ENCODE results near the gene GALNT17. TPM values are rescaled to one million over a fixed set of nuclear protein-coding genes. Genes with fewer than 3 reads are reported as not detected.

Gene GALNT17
- total and polyA plus RNA-seq, 11 donors = 16.9 to 116 (median 73.1) TPM

DNA sequence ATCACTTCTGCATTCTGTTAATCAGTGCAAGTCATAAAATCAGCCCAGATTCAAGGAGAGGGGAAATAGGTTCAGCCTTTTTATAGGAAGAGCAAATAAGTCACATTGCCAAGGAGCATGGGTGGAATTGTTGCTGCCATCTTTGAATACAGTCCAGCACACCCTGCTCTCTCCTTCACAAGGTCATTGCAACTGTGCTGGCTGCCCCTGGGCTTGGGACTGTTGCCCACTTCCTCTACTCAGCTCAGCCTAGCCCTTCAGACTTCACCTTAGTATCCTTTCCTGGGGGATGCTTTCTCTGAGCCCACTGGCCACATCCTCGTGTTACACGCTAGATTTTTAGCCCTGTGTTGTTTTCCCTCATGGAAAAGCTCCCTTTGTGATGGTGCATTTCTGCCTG lies 527.7 kb downstream of the GALNT17 start:
- ATAC-seq = peak; percentile 68 to 83 (median 71)
- intact Hi-C loops (cut with DNase I) = loop anchor here in 1 of 10 donors (5.0 kb wide), 1 partner anchor 42 kb away; no protein-coding TSS in a partner anchor

DNA sequence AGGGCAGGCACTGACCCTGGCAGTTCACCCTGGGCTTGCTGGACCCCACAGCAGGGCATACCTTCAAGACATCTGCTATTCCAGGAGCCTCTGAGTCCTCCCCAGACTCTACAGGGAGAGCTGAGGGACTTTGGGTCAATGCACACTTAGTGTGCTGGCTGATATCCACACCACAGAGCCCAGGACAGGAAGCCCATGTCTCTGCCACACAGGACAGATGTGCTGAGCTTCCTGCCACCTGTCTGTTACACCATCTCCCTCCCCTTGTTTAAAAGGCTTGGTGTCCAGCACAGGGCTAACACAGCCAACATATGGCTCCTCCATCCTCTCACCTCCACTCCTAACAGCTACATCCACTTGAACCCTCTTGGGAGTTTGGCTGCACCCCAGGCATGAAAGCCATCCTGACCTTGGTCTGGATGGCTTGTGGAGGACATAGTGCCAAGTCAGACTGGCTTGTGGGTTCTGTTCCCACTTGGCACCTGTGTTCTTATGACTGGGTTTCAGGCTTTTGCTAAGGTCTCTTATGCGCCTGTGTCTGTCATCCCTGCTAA lies 529.8 kb downstream of the GALNT17 start:
- peak; percentile 72 to 94 (median 92) for ATAC-seq
- intact Hi-C loops (cut with DNase I) = loop anchor here in 1 of 10 donors (5.0 kb wide), 1 partner anchor 44 kb away; no protein-coding TSS in a partner anchor
- H3K27ac ChIP-seq = peak overlapping the region in 7 of 12 donors; percentile 9 to 51 (median 46)
- H3K9me3 ChIP-seq = peaks cover 0 to 20% (median 0%) of the 10 kb centered on the region in 12 donors
- H3K36me3 ChIP-seq = no peaks in the 10 kb centered on the region
- TF ChIP-seq POLR2A (IDR thresholded peaks at IDR 0.05) = no peak
- TF ChIP-seq, protein P1, sequence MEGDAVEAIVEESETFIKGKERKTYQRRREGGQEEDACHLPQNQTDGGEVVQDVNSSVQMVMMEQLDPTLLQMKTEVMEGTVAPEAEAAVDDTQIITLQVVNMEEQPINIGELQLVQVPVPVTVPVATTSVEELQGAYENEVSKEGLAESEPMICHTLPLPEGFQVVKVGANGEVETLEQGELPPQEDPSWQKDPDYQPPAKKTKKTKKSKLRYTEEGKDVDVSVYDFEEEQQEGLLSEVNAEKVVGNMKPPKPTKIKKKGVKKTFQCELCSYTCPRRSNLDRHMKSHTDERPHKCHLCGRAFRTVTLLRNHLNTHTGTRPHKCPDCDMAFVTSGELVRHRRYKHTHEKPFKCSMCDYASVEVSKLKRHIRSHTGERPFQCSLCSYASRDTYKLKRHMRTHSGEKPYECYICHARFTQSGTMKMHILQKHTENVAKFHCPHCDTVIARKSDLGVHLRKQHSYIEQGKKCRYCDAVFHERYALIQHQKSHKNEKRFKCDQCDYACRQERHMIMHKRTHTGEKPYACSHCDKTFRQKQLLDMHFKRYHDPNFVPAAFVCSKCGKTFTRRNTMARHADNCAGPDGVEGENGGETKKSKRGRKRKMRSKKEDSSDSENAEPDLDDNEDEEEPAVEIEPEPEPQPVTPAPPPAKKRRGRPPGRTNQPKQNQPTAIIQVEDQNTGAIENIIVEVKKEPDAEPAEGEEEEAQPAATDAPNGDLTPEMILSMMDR (IDR thresholded peaks at IDR 0.05) = no peak
- peak; percentile 36 to 83 (median 66) for DNase-seq
- H3K27me3 ChIP-seq = no peaks in the 10 kb centered on the region
- peaks cover 0 to 25% (median 1%) of the 10 kb centered on the region in 12 donors for H3K4me1 ChIP-seq
- H3K4me3 ChIP-seq = no peak overlapping the region
- 45 to 80% (median 58%) methylated on average over 1 of the region's 1 CpG for WGBS, 4 donors

More for the DNA sequence above, 527.7 kb downstream of the GALNT17 start:
- 86 to 93% (median 92%) methylated on average over 2 of the region's 2 CpGs for WGBS, 4 donors
- DNase-seq = peak in 4 of 5 donors; percentile 23 to 69 (median 56)
- Histone ChIP-seq H3K36me3 (no peaks in the 10 kb centered on the region), H3K4me3 (no peak overlapping the region), H3K4me1 (peaks cover 0 to 25% (median 1%) of the 10 kb centered on the region in 12 donors), H3K27me3 (no peaks in the 10 kb centered on the region), H3K9me3 (peaks cover 0 to 12% (median 0%) of the 10 kb centered on the region in 12 donors), H3K27ac (peak overlapping the region in 8 of 12 donors; percentile 7 to 76 (median 59))
- TF ChIP-seq, protein P1 (IDR thresholded peaks at IDR 0.05) = no peak

DNA sequence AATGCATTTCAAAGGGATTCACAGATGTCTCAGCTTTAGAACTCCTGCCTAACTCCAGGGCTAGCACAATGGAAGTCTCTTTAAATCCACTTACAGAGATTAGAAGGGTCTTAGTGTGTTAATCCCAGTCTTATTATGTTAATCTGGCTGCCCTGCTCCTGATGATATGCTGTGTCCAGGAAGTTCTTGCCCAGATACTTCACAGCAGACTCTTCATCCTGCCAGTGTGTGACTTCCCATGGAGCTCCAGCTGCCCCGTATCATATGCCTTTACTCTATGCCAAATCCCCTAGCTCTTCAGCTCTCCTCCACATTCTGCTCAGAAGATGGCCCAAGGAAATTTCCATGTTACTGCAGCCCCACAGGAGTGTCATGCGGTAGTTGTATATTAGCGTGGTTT lies 533.8 kb downstream of the GALNT17 start:
- DNase-seq (no peak), ATAC-seq (no peak)
- H3K27me3 ChIP-seq = no peaks in the 10 kb centered on the region
- 82 to 93% (median 92%) methylated on average over 3 of the region's 3 CpGs for WGBS, 4 donors
- H3K4me1 ChIP-seq = peaks cover 0 to 9% (median 0%) of the 10 kb centered on the region in 12 donors
- intact Hi-C loops (cut with DNase I) = no loop called here
- H3K4me3 ChIP-seq = no peak overlapping the region
- H3K36me3 ChIP-seq = no peaks in the 10 kb centered on the region
- H3K9me3 ChIP-seq = peaks cover 0 to 20% (median 0%) of the 10 kb centered on the region in 12 donors
- TF ChIP-seq POLR2A (IDR thresholded peaks at IDR 0.05) = no peak
- TF ChIP-seq, protein P1 (IDR thresholded peaks at IDR 0.05) = no peak
- no peak overlapping the region for H3K27ac ChIP-seq

DNA sequence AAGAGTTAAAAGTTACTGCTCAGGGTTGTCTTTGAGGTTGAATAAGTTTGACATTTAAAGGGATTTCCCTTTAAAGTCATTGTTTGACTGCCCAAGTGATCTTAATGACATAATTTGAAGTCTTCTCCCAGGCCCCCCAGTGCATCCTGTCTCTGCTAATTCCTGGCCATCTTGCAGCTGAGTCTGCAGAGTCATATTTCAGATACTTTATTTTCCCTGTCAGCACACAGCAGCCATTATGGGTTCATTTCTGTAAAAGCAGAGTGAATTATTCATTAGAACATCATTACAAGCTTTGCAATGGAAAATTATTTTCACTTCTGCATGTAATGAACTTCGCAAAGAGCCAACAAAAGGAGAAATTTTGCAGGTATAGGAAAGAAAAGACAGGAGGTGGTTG lies 536.6 kb downstream of the GALNT17 start:
- Histone ChIP-seq H3K9me3 (peaks cover 0 to 11% (median 0%) of the 10 kb centered on the region in 12 donors), H3K27ac (no peak overlapping the region), H3K36me3 (no peaks in the 10 kb centered on the region), H3K27me3 (no peaks in the 10 kb centered on the region), H3K4me3 (no peak overlapping the region), H3K4me1 (no peaks in the 10 kb centered on the region)
- 90 to 97% (median 96%) methylated on average over 1 of the region's 1 CpG for WGBS, 4 donors
- TF ChIP-seq, protein P1 (IDR thresholded peaks at IDR 0.05) = no peak
- TF ChIP-seq POLR2A (IDR thresholded peaks at IDR 0.05) = no peak
- ATAC-seq = no peak
- intact Hi-C loops (cut with DNase I) = no loop called here
- no peak for DNase-seq

Data from heart left ventricle (tissue), 16 donors.